K562 (cell line): ENCODE measurements around the gene INHBE. TPM values are rescaled to one million over a fixed set of nuclear protein-coding genes. Genes with fewer than 3 reads are reported as not detected.

ENCODE experiments used
- CREB1 ChIP-seq, 2 experiments: sonication (generic) in 1 of 2; formaldehyde crosslinking in 1 of 2; IDR thresholded peaks; 2 replicates each; pipeline versions ENCODE4 v1.6.1 to v1.8.0; 2012 to 2022; ENCODE audit warnings: inconsistent platforms in 1 of 2, mild to moderate bottlenecking in 1 of 2, missing genetic modification reagents in 1 of 2, moderate library complexity in 1 of 2
- FOXJ2 ChIP-seq: fragments of 200-800 bp; sonication (Bioruptor generic); IDR thresholded peaks from 2 replicates; pipeline ENCODE4 v1.6.1; 2016; ENCODE audit warnings: missing genetic modification characterization, missing compliant biosample characterization
- GMEB1 ChIP-seq: fragments of 250-450 bp; sonication (Bioruptor Pico); IDR thresholded peaks from 2 replicates; pipeline ENCODE4 v1.4.0; 2020; ENCODE audit warnings: mild to moderate bottlenecking
- NRF1 ChIP-seq, 2 experiments: fragments of 450-650 bp; IDR thresholded peaks in 1 of 2; conservative IDR thresholded peaks in 1 of 2; 2 replicates each; pipeline ENCODE4 v1.6.1; 2014; ENCODE audit warnings: mild to moderate bottlenecking in 2 of 2
- polyA plus RNA-seq, 8 experiments: library from polyadenylated mRNA; depleted of rRNA in 4 of 8; stranded (reverse) in 5 of 8; unstranded in 3 of 8; fragments of >200 nt; fragmentation: Nextera tagmentation in 2 of 8; fragmentation: Illumina TruSeq in 1 of 8; extraction: Ambion mirVana in 2 of 8; extraction: Trizol in 1 of 8; gene quantifications; 2 replicates each; pipeline versions ENCODE4 v1.2.1 to v1.2.3, GENCODE V29; 2011 to 2014; ENCODE audit warnings: inconsistent platforms in 1 of 8, missing spikeins in 1 of 8
- total RNA-seq, 7 experiments: library from RNA; depleted of rRNA in 6 of 7; stranded (reverse); fragments of >200 nt in 6 of 7; fragmentation: Illumina TruSeq in 2 of 7; extraction: Trizol in 2 of 7; gene quantifications; 2 replicates each; pipeline versions ENCODE4 v1.2.1 to v1.2.3, GENCODE V29; 2011 to 2021; ENCODE audit warnings: low replicate concordance in 1 of 7
- TF ChIP-seq, protein P1 (sequence below): fragments of 450-650 bp; formaldehyde crosslinking; IDR thresholded peaks from 2 replicates; pipeline ENCODE4 v1.4.0; 2022; ENCODE audit warnings: missing genetic modification characterization

Gene INHBE
- total and polyA plus RNA-seq, 9 of the 15 experiments (the other 6 are each of a cell fraction or from before 2014, with no cell fraction given), result 0.94 to 9.9 (median 7.3) TPM

DNA sequence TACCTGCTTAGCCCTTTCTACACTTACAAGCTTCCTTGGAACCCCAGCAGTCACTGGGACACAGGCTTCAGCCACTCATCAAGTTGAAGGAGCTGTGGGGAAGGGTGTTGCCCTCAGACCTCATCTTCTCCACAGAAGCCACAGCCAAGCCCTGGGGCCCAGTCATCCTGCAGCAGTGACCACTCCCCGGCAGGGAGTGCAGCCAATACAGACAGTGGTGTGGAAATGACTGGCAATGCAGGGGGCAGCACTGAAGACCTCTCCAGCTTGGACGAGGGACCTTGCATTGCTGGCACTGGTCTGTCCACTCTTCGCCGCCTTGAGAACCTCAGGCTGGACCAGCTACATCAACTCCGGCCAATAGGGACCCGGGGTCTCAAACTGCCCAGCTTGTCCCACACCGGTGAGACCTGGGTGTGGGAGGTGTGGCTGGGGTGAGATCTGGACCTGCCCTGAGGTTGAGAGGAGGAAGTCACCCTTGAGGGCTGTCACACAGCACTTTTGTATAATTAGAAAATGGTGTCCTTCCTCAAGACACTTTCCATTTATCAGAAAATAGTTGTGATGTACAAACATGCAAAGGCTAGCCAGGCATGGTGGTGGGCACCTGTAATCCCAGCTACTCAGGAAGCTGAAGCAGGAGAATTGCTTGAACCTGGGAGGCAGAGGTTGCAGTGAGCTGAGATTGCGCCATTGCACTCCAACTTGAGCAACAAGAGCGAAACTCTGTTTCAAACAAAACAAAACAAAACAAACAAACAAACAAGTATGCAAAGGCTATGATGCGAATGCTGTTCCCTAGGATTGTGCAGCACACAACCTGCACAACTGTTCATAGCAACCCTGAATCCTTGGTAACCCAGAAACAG lies 14.4 kb downstream of the INHBE start (continued):
- TF ChIP-seq, protein P1, sequence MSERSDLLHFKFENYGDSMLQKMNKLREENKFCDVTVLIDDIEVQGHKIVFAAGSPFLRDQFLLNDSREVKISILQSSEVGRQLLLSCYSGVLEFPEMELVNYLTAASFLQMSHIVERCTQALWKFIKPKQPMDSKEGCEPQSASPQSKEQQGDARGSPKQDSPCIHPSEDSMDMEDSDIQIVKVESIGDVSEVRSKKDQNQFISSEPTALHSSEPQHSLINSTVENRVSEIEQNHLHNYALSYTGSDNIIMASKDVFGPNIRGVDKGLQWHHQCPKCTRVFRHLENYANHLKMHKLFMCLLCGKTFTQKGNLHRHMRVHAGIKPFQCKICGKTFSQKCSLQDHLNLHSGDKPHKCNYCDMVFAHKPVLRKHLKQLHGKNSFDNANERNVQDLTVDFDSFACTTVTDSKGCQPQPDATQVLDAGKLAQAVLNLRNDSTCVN (CRISPR knock-in tag), result no peak
- TF ChIP-seq FOXJ2 (tag) (no peak), CREB1 (IDR thresholded peaks at IDR 0.05) (no peak), CREB1 (CRISPR knock-in tag; IDR thresholded peaks at IDR 0.05) (0 out of 2 replicates have a peak, but pooled peaks have one; percentile 37), GMEB1 (CRISPR knock-in tag) (no peak), NRF1 (conservative IDR thresholded peaks at IDR 0.05 in 1 of 2, IDR thresholded peaks at IDR 0.05 in 1 of 2) (no peak)
